ENCODE data around the gene CCDC92B. TPM values are rescaled to one million over a fixed set of nuclear protein-coding genes. Genes with fewer than 3 reads are reported as not detected.
A peak's percentile ranks its signal among the peaks of the same experiment; 100 is the strongest.

CCDC92B gene
- total RNA-seq, 1 experiment from 2014 or later = 15.2 TPM

DNA sequence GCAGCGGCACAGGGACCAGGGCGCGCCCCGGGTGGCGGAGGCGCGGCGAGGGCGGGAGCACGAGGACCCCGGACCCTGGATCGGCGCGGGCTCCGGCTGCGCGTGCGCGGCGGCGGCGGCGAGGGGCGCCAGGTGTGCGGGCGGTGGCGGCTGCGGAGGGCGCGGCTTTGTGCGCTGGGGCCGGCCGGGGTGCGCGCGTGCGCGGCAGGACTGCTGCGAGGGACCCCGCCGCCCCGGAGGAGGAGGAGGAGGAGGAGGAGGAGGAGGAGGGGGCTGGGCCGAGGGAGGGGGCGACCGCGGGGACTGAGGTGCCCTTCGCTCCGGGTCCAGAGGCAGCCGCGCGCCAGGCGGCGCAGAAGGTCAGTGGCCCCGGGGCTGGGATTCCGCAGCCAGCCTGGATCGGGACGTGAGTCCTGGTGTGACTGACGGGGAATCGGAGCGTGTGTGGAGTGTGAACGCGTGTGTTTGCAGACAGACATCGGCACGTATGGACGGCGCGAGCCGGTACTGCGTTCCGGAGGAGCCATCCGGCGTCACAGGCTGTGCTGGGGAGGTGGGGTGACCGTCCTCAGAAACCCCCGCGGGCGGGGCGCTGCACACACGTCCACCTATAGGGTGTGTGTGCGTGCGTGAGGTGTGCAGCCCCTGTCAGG lies 27.3 kb upstream of the CCDC92B start:
- ChIA-PET CTCF (interaction anchor here (0.7 to 4.2 kb wide), 37 partner anchors 9 to 424 kb away, joined by 3 to 70 read pairs (median 5); partner anchors contain the start of genes CCDC92B and PAFAH1B1), POLR2A (interaction anchor here (0.8 to 1.5 kb wide), 3 partner anchors 10 to 47 kb away, joined by 3 to 4 read pairs (median 3); no protein-coding TSS in a partner anchor)
- H3K27me3 Mint-ChIP-seq (ENCODE audit: low read depth) = peaks cover 19% of the 10 kb centered on the region
- no peaks in the 10 kb centered on the region for H3K36me3 Mint-ChIP-seq
- TF ChIP-seq JUN (CRISPR knock-in tag; IDR thresholded peaks at IDR 0.05) = no peak
- TF ChIP-seq, protein P1, sequence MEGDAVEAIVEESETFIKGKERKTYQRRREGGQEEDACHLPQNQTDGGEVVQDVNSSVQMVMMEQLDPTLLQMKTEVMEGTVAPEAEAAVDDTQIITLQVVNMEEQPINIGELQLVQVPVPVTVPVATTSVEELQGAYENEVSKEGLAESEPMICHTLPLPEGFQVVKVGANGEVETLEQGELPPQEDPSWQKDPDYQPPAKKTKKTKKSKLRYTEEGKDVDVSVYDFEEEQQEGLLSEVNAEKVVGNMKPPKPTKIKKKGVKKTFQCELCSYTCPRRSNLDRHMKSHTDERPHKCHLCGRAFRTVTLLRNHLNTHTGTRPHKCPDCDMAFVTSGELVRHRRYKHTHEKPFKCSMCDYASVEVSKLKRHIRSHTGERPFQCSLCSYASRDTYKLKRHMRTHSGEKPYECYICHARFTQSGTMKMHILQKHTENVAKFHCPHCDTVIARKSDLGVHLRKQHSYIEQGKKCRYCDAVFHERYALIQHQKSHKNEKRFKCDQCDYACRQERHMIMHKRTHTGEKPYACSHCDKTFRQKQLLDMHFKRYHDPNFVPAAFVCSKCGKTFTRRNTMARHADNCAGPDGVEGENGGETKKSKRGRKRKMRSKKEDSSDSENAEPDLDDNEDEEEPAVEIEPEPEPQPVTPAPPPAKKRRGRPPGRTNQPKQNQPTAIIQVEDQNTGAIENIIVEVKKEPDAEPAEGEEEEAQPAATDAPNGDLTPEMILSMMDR (IDR thresholded peaks at IDR 0.05) = no peak
- TF ChIP-seq NFE2L1 (CRISPR knock-in tag; IDR thresholded peaks at IDR 0.05) = no peak
- no peak for TF ChIP-seq SMAD4 (CRISPR knock-in tag; IDR thresholded peaks at IDR 0.05)
- no peak for TF ChIP-seq ATF1 (CRISPR knock-in tag; IDR thresholded peaks at IDR 0.05)
- no peak for TF ChIP-seq SP1 (CRISPR knock-in tag; conservative IDR thresholded peaks at IDR 0.05)
- no peak for TF ChIP-seq SMAD3 (CRISPR knock-in tag; IDR thresholded peaks at IDR 0.05; ENCODE audit: borderline replicate concordance)
- TF ChIP-seq TEAD1 (CRISPR knock-in tag; IDR thresholded peaks at IDR 0.05) = no peak
- no peak; the same call in 1 of the 2 replicates for TF ChIP-seq TCF7 (CRISPR knock-in tag; IDR thresholded peaks at IDR 0.05; ENCODE audit: low read depth)
- no peak for TF ChIP-seq EMX1 (CRISPR knock-in tag; IDR thresholded peaks at IDR 0.05)
- no peak for TF ChIP-seq USF1 (CRISPR knock-in tag; IDR thresholded peaks at IDR 0.05)
- no peak for TF ChIP-seq GABPB1 (CRISPR knock-in tag; IDR thresholded peaks at IDR 0.05)
- TF ChIP-seq, protein P2, sequence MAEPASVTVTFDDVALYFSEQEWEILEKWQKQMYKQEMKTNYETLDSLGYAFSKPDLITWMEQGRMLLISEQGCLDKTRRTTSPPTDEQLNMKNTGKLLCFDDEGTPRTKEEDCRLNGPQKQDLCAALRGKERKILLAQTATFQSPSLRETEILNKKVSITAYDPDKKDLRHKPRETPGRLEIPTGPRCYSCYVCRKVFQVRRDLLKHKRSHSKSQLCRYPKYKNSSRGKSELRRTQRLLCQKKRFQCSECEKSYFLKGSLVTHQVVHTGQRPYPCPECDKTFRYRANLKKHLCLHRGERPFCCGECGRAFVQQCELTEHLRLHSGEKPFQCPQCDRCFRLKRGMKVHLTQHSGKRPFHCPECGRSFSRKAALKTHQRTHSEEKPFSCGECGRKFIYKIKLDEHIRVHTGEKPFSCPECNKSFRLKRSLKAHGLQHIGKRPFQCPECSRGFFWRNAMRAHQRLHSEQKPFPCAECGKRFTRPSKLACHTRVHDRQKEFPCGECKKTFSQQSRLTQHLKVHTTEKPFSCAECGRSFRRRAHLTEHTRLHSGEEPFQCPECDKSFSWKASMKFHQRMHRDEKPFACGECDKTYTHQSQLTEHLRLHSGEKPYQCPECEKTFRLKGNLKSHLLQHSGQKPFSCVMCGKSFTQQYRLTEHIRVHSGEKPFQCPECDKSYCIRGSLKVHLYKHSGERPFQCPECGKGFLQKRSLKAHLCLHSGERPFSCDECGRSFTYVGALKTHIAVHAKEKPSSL (CRISPR knock-in tag; conservative IDR thresholded peaks at IDR 0.05) = no peak
- TF ChIP-seq, protein P3, sequence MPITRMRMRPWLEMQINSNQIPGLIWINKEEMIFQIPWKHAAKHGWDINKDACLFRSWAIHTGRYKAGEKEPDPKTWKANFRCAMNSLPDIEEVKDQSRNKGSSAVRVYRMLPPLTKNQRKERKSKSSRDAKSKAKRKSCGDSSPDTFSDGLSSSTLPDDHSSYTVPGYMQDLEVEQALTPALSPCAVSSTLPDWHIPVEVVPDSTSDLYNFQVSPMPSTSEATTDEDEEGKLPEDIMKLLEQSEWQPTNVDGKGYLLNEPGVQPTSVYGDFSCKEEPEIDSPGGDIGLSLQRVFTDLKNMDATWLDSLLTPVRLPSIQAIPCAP (CRISPR knock-in tag; IDR thresholded peaks at IDR 0.05) = no peak
- TF ChIP-seq ZNF138 (CRISPR knock-in tag; conservative IDR thresholded peaks at IDR 0.05) = 0 out of 2 replicates have a peak, but pooled peaks have one; percentile 29
- peak; percentile 7; the same call in 1 of the 2 replicates for TF ChIP-seq TP53 (CRISPR knock-in tag; IDR thresholded peaks at IDR 0.05)
- 0 out of 2 replicates have a peak, but pooled peaks have one; percentile 35 for TF ChIP-seq ESRRA (CRISPR knock-in tag; IDR thresholded peaks at IDR 0.05; ENCODE audit: borderline replicate concordance)
- no peak for TF ChIP-seq PRRX2 (CRISPR knock-in tag; IDR thresholded peaks at IDR 0.05)
- no peak for TF ChIP-seq GRHL2 (CRISPR knock-in tag; IDR thresholded peaks at IDR 0.05; ENCODE audit: insufficient replicate concordance, severe bottlenecking)
- 0 out of 2 replicates have a peak, but pooled peaks have one; percentile 19 for TF ChIP-seq FOXK1 (CRISPR knock-in tag; IDR thresholded peaks at IDR 0.05)
- TF ChIP-seq, protein P4, sequence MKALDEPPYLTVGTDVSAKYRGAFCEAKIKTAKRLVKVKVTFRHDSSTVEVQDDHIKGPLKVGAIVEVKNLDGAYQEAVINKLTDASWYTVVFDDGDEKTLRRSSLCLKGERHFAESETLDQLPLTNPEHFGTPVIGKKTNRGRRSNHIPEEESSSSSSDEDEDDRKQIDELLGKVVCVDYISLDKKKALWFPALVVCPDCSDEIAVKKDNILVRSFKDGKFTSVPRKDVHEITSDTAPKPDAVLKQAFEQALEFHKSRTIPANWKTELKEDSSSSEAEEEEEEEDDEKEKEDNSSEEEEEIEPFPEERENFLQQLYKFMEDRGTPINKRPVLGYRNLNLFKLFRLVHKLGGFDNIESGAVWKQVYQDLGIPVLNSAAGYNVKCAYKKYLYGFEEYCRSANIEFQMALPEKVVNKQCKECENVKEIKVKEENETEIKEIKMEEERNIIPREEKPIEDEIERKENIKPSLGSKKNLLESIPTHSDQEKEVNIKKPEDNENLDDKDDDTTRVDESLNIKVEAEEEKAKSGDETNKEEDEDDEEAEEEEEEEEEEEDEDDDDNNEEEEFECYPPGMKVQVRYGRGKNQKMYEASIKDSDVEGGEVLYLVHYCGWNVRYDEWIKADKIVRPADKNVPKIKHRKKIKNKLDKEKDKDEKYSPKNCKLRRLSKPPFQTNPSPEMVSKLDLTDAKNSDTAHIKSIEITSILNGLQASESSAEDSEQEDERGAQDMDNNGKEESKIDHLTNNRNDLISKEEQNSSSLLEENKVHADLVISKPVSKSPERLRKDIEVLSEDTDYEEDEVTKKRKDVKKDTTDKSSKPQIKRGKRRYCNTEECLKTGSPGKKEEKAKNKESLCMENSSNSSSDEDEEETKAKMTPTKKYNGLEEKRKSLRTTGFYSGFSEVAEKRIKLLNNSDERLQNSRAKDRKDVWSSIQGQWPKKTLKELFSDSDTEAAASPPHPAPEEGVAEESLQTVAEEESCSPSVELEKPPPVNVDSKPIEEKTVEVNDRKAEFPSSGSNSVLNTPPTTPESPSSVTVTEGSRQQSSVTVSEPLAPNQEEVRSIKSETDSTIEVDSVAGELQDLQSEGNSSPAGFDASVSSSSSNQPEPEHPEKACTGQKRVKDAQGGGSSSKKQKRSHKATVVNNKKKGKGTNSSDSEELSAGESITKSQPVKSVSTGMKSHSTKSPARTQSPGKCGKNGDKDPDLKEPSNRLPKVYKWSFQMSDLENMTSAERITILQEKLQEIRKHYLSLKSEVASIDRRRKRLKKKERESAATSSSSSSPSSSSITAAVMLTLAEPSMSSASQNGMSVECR (CRISPR knock-in tag; IDR thresholded peaks at IDR 0.05; ENCODE audit: borderline replicate concordance) = peak; percentile 37; the same call in 1 of the 2 replicates
- no peak for TF ChIP-seq FOXP1 (CRISPR knock-in tag; IDR thresholded peaks at IDR 0.05; ENCODE audit: borderline replicate concordance)
- peaks cover 7% of the 10 kb centered on the region for H3K4me1 Mint-ChIP-seq
- ATAC-seq (peak; percentile 71), DNase-seq (ENCODE audit: low spot score) (peak; percentile 76)
- peak overlapping the region; percentile 89 for H3K4me3 Mint-ChIP-seq
- H3K27ac Mint-ChIP-seq = no peak overlapping the region
- no peaks in the 10 kb centered on the region for H3K9me3 Mint-ChIP-seq

Data from WTC11 (cell line).